Measurements from ENCODE around the gene WDPCP. TPM values are rescaled to one million over a fixed set of nuclear protein-coding genes. Genes with fewer than 3 reads are reported as not detected.
"Not testable (repeated sequence)": the region's sequence is repeated elsewhere in the genome, so short reads cannot be mapped to it uniquely, and the experiment has no call there.

Gene WDPCP
- total RNA-seq, 1 donor from 2014 or later: 13.3 TPM

DNA sequence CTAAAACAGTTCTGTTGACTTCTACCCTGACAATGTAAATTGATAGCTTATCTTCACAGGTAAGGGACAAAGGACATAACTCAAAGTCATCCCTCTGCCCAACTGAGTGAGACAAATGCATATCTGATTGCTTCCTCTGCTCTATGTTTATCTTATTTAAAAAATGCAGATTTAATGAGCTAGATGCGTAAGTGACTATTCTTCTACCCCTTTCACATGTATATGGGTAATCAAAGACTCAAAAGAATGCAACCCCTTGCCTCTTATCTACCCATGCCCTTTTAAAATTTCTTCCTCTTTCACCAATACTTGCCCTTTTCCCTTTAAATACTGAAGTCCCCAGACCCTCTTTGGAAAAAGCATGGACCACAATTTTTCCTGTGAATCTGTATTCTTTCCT, 253.4 kb downstream of the WDPCP start:
- Histone ChIP-seq H3K36me3 (no peaks in the 10 kb centered on the region), H3K27ac (no peak overlapping the region), H3K4me3 (no peak overlapping the region), H3K4me1 (no peaks in the 10 kb centered on the region), H3K9me3 (no peaks in the 10 kb centered on the region), H3K27me3 (no peaks in the 10 kb centered on the region)
- DNase-seq (ENCODE audit: extremely low spot score in 2 of 2): no peak
- TF ChIP-seq, protein P1, sequence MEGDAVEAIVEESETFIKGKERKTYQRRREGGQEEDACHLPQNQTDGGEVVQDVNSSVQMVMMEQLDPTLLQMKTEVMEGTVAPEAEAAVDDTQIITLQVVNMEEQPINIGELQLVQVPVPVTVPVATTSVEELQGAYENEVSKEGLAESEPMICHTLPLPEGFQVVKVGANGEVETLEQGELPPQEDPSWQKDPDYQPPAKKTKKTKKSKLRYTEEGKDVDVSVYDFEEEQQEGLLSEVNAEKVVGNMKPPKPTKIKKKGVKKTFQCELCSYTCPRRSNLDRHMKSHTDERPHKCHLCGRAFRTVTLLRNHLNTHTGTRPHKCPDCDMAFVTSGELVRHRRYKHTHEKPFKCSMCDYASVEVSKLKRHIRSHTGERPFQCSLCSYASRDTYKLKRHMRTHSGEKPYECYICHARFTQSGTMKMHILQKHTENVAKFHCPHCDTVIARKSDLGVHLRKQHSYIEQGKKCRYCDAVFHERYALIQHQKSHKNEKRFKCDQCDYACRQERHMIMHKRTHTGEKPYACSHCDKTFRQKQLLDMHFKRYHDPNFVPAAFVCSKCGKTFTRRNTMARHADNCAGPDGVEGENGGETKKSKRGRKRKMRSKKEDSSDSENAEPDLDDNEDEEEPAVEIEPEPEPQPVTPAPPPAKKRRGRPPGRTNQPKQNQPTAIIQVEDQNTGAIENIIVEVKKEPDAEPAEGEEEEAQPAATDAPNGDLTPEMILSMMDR (IDR thresholded peaks at IDR 0.05): no peak
- TF ChIP-seq POLR2A (IDR thresholded peaks at IDR 0.05): no peak
- TF ChIP-seq POLR2AphosphoS5 (IDR thresholded peaks at IDR 0.05; ENCODE audit: insufficient read depth in 1 of 2, low read depth in 1 of 2): no peak
- intact Hi-C loops (cut with DNase I): no loop called here

DNA sequence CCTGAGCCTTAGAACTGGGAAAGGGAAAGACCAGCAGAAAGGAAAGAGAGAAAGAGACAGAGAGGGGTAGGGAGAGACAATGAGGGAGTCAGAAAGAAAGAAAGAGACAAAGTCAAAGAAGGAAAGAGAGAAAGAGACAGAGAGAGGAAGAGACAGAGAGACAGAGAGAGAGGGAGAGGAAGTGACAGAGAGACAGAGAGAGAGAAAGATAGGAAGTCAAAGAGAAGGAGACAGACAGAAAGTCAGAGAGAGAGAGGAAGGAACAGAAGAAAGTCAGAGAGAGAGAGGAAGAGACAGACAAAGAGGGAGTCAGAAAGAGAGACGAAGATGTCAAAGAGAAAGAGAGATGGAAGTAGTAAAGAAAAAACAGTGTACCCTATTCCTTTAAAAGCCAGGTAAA, 261.8 kb downstream of the WDPCP start:
- no peak for DNase-seq (ENCODE audit: extremely low spot score in 2 of 2)
- Histone ChIP-seq H3K27me3 (no peaks in the 10 kb centered on the region), H3K4me1 (no peaks in the 10 kb centered on the region), H3K36me3 (no peaks in the 10 kb centered on the region), H3K27ac (no peak overlapping the region), H3K4me3 (no peak overlapping the region), H3K9me3 (no peaks in the 10 kb centered on the region)
- intact Hi-C loops (cut with DNase I): no loop called here
- TF ChIP-seq POLR2A (IDR thresholded peaks at IDR 0.05): no peak

DNA sequence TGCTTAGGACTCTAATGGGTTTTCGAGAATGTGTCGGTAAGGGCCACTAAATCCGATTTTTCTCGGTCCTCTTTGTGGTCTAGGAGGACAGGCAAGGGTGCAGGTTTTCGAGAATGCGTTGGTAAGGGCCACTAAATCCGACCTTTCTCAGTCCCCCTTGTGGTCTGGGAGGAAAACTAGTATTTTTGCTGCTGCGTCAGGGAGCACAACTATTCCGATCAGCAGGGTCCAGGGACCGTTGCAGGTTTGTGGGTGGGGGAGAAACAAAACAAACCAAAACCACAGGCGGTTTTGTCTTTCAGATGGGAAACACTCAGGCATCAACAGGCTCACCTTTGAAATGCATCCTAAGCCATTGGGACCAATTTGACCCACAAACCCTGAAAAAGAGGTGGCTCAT, 264.6 kb downstream of the WDPCP start:
- intact Hi-C loops (cut with DNase I); H3K27me3 ChIP-seq; DNase-seq (ENCODE audit: extremely low spot score in 2 of 2); H3K4me3 ChIP-seq; H3K4me1 ChIP-seq; H3K36me3 ChIP-seq; H3K9me3 ChIP-seq; H3K27ac ChIP-seq: not testable (repeated sequence)

DNA sequence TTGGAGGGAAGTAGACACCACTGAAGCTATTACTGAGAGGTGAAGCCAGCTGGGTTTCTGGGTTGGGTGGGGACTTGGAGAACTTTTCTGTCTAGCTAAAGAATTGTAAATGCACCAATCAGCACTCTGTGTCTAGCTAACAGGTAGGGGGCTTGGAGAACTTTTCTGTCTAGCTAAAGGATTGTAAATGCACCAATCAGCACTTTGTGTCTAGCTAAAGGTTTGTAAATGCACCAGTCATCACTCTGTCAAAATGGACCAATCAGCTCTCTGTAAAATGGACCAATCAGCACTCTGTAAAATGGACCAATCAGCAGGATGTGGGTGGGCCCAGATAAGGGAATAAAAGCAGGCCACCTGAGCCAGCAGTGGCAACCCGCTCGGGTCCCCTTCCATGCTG, 266.3 kb downstream of the WDPCP start:
- H3K9me3 ChIP-seq; H3K4me3 ChIP-seq; H3K4me1 ChIP-seq; H3K36me3 ChIP-seq; DNase-seq (ENCODE audit: extremely low spot score in 2 of 2); H3K27me3 ChIP-seq; H3K27ac ChIP-seq; intact Hi-C loops (cut with DNase I): not testable (repeated sequence)

DNA sequence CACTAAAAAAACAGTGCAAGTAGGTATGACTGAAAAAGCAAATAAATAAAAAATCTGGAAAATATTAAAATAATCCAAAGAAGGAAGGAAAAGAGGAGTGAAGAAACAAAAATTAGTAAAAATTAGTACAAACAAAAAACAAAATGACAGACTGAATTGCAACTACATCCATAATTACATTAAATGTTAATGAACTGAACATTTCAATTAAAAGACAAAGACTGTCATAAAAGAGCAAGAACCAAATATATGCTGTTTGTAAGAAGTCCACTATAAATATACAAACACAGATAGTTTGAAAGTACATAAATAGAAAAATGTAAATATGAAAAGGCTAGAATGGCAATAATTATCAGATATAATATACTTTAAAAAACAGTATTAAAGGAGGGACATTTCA, 267.6 kb downstream of the WDPCP start:
- intact Hi-C loops (cut with DNase I): no loop called here
- Histone ChIP-seq H3K4me3 (no peak overlapping the region), H3K27ac (no peak overlapping the region), H3K36me3 (no peaks in the 10 kb centered on the region), H3K9me3 (no peaks in the 10 kb centered on the region), H3K27me3 (no peaks in the 10 kb centered on the region), H3K4me1 (no peaks in the 10 kb centered on the region)
- DNase-seq (ENCODE audit: extremely low spot score in 2 of 2): no peak
- TF ChIP-seq, protein P1 (IDR thresholded peaks at IDR 0.05): no peak

DNA sequence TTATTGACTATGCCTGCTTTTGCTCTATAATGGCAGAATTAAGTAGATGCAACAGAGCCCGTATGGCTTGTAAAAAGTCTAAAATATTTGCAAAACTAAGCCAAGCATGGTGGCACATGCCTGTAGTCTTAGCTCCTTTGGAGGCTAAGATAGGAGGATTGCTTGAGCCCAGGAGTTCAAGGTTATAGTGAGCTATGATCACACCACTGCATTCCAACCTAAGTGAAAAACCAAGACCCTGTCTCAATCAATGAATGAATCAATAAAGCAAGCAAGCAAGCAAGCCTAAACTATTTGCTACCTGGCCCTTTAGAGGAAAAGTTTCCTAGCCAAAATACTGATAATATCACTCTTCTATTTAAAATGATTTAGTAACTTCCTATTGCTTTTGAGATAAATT, 277.7 kb downstream of the WDPCP start:
- H3K27me3 ChIP-seq: no peaks in the 10 kb centered on the region
- no peak overlapping the region for H3K27ac ChIP-seq
- intact Hi-C loops (cut with DNase I): no loop called here
- H3K36me3 ChIP-seq: no peaks in the 10 kb centered on the region
- H3K9me3 ChIP-seq: no peaks in the 10 kb centered on the region
- no peak overlapping the region for H3K4me3 ChIP-seq
- DNase-seq (ENCODE audit: extremely low spot score in 2 of 2): no peak
- TF ChIP-seq POLR2A (IDR thresholded peaks at IDR 0.05) (no peak), POLR2AphosphoS5 (IDR thresholded peaks at IDR 0.05; ENCODE audit: insufficient read depth in 1 of 2, low read depth in 1 of 2) (no peak)
- TF ChIP-seq, protein P1 (IDR thresholded peaks at IDR 0.05): no peak
- H3K4me1 ChIP-seq: no peaks in the 10 kb centered on the region

DNA sequence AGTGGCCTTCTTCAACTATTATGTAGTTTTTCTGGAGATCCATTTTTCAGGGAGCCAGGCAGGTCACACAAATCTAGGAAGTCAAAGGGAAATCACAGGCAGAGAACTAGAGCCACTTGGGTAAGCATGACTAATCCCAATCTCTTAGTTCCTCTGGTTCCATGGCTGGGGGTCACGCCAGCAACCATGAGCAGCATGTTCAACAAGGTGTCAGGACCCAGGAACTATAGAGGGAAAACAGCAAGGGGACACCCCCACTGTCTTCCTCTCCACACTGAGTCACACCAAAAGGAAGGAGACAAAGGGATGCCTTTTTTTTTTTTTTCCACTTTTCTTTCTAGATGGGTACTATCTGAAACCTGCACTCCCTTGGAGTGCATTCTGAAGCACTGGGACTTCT, 286.8 kb downstream of the WDPCP start:
- no peak for TF ChIP-seq POLR2A (IDR thresholded peaks at IDR 0.05)
- Histone ChIP-seq H3K9me3 (peaks cover 18% of the 10 kb centered on the region), H3K36me3 (no peaks in the 10 kb centered on the region), H3K4me3 (no peak overlapping the region), H3K27me3 (no peaks in the 10 kb centered on the region), H3K4me1 (no peaks in the 10 kb centered on the region), H3K27ac (no peak overlapping the region)
- intact Hi-C loops (cut with DNase I): no loop called here
- DNase-seq (ENCODE audit: extremely low spot score in 2 of 2): no peak

Data from vagina (tissue), 2 donors.